GDM1 (cell line): ENCODE measurements around the gene JAM2.
A peak's percentile ranks its signal among the peaks of the same experiment; 100 is the strongest.
"Not testable (repeated sequence)": the region's sequence is repeated elsewhere in the genome, so short reads cannot be mapped to it uniquely, and the experiment has no call there.

Experiments
- DNase-seq: peaks from one replicate; lab custom pipeline; 2025; lab: John Stamatoyannopoulos, UW

Gene JAM2, protein sequence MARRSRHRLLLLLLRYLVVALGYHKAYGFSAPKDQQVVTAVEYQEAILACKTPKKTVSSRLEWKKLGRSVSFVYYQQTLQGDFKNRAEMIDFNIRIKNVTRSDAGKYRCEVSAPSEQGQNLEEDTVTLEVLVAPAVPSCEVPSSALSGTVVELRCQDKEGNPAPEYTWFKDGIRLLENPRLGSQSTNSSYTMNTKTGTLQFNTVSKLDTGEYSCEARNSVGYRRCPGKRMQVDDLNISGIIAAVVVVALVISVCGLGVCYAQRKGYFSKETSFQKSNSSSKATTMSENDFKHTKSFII

GRCh38 chr21:25638660-25639550, at the start of gene JAM2:
Gene JAM2, plus strand, starts transcription at chr21:25639258. Its CDS starts 564 bp downstream, at chr21:25639822.
- no peak for DNase-seq

GRCh38 chr21:25589887-25590286, 49.2 kb upstream of the JAM2 start:
- no peak for DNase-seq

- peak; percentile 79 for DNase-seq
Observed at GRCh38 chr21:25607151-25608043, 31.7 kb upstream of the JAM2 start, which contains the start of gene MRPL39. Gene MRPL39, minus strand, starts transcription at chr21:25607481. Its CDS starts 6 bp downstream, at chr21:25607475.

DNA sequence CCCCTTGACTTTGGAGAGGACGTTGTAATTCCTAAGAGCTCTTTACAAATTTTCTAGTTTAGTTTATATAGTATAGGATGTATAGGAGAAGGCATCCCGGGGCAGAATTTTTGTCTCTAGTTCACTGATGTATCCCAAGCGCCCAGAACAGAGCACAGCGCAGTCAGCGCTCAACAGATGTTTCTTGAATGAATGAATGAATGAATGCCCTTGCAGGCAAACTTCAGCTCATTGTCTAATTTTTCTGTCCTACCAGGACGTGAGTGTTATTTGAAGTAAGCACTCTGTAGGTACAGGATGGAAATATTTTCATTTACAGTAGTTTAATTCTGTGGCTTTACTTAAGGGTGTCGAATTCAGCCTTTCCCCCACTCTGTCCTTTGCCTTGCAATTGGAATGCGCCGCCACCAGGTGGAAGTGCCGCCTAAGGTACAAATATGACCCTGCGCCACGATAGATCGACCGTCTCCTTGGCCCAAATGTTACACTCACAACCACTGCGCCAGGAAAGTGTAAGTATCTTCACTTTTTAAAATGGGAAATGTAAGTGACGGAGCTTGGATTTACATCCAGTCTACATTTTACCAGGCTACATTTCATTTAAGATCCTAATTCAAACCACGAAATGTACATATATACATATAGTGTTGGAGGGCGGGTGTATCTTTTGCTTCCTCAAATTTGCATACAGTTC, 30.9 kb upstream of the JAM2 start:
- peak; percentile 59 for DNase-seq

DNA sequence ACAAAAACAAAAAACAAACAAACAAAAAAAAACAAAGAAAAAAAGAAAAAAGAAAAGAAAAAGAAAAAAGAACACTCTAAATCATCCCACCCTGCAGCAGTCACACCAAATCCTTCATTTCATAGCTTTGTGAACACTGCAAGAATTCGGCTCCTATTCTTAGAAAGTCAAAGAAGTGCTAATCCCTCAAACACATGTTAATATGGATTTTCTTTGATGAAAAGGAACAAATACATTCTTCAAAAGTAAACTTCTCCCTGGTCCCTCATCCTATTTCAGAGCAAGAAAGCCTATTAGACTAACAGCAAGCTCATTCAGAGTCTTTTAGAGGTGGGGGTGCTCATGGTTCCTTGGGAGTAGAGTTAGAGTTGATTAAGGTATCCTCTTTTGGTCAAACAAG, 24.6 kb upstream of the JAM2 start:
- DNase-seq = no peak

GRCh38 chr21:25615880-25616279, 23.2 kb upstream of the JAM2 start:
- no peak for DNase-seq

DNA sequence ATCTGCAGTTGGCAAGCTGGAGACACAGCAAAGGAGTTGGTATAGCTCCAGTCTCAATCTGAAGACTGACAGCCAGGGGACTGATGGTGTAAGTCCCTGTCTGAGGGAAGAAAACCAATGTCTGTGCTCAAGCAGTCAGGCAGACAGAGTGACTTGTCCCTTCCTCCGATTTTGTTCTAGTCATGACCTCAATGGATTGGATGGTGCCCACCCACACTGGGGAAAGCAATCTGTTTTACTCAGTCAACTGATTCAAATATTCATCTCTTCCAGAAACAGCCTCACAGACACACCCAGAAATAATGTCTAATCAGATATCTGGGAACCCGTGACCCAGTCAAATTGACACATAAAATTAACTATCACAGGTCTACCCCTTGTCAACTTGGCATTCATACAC, 19.9 kb upstream of the JAM2 start:
- DNase-seq = no peak

DNA sequence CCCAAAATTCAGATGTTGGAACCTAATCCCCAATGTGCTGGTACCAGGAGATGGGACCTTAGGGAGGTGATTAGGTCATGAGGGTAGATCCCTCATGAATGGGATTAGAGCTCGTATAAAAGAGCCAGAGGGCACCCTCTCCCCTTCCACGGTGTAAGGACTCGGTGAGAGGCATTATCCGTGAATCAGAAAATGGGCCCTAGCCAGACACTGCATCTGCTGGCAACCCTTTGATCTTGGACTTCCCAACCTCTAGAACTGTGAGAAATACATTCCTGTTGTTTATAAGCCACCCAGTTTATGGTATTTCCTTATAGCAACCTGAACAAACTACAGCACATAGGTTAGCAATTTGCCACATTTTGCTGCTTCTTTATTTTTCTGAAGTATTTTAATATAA, 14.5 kb upstream of the JAM2 start:
- no peak for DNase-seq

DNA sequence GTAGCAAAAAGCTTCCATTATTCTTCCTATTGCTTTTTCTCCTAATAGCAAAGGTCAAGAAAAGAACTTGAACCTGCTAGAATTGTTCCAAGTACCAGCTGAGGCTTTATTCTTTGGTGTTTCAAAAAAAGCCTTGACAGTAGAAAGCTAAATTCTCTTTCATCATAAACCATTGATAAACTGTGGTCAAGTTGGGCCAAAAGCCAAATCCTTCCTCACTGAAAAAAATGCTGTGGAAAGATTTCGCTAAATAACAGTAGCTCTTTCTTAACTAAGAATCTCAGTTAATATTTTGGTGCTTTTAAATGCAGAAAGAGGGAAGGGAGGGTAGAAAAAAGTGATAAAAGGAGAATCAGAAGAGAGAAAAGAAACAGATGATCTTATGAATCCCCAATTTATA, 14.0 kb upstream of the JAM2 start:
- DNase-seq = no peak

DNA sequence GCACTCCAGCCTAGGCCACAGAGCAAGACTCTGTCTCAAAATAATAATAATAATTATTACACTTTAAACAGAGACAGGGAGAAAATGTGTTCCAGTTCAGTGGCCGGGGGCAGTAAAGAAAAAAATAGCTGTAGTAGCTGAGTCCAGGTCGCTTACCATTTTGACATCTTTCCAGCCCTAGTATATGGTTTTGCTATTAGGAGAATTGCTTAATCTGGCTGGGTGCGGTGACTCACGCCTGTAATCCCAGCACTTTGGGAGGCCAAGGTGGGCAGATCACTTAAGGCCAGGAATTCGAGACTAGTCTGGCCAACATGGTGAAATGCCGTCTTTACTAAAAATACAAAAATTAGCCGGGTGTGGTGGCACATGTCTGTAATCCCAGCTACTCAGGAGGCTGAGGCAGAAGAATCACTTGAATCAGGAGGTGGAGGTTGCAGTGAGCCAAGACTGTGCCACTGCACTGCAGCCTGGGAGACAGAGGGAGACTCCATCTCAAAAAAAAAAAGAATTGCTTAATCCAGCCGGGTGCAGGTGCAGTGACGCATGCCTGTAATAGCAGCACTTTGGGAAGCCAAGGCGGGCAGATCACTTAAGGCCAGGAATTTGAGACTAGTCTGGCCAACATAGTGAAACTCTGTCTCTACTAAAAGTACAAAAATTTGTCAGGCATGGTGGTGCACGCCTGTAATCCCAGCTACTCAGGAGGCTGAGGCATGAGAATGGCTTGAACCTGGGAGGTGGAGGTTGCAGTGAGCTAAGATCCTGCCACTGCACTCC, 13.1 kb upstream of the JAM2 start:
- DNase-seq = not testable (repeated sequence)

GRCh38 chr21:25626757-25627156, 12.3 kb upstream of the JAM2 start:
- no peak for DNase-seq

GRCh38 chr21:25632296-25632695, 6.8 kb upstream of the JAM2 start:
- DNase-seq = no peak

- DNase-seq = no peak
Observed at GRCh38 chr21:25635310-25635709, 3.7 kb upstream of the JAM2 start.

- DNase-seq = no peak
Observed at GRCh38 chr21:25636727-25637126, 2.3 kb upstream of the JAM2 start.

- DNase-seq = no peak
Observed at GRCh38 chr21:25637851-25638659, 1.0 kb upstream of the JAM2 start.

GRCh38 chr21:25639551-25640201, 618 bp downstream of the JAM2 start:
- peak; percentile 2 for DNase-seq

DNA sequence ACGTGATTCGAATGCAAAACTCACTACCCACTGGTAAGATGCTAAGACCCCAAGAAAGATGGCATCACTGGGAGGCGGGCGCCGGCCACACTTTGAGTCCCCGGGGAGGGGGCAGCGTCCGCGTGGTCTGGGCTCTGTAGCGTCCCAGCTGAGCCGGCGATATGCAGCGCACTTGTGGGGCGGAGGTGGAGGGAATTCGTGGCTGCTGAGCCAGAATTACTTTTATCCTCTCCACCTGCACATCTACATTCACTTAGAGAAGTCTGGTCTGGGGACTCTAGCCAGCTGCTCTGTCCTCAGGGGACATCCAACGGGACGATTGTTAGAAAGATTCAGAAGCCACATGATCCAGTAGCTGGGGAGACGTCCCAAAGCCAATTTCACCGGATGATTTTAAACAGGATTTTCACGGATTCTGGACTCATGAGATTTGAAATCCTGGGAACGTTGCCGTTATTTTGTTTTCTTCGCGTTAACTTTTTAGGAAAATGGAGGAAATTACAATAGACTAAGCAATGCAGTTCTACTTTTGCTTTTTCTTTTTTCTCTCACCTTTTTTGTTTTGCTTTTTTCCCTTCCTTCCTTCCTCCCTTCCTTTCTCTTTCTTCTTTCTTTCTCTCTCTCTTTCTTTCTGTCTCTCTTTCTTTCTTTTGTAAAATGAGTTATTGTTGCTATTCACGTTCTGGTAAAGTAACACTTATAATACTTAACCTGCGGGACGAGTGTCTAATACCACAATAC, 1.3 kb downstream of the JAM2 start:
- no peak for DNase-seq

GRCh38 chr21:25640943-25641292, 1.9 kb downstream of the JAM2 start:
- no peak for DNase-seq

DNA sequence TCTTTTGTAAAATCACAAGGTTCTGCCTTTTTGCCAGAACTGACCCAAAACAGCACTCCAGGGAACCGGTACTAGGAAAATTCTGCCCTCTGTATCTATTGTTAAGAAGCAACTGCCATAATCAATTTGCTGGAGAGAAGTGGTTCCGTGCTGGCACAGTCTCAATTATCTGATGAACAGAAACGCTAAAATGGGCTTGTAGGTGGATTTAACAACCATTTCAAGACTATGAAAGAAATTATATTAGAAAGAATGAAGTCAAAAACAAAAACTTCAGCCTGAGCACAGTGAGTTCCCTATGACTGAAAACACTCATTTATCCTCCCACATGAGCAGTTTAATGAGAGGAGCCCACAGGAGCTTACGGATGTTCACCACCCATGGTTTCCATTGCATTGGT, 4.4 kb downstream of the JAM2 start:
- no peak for DNase-seq
